DMS79 (cell line): ENCODE data around the gene ZBTB38.

Experiments used
- DNase-seq: peaks from one replicate; lab custom pipeline; 2025; lab: John Stamatoyannopoulos, UW

ZBTB38 gene

DNA sequence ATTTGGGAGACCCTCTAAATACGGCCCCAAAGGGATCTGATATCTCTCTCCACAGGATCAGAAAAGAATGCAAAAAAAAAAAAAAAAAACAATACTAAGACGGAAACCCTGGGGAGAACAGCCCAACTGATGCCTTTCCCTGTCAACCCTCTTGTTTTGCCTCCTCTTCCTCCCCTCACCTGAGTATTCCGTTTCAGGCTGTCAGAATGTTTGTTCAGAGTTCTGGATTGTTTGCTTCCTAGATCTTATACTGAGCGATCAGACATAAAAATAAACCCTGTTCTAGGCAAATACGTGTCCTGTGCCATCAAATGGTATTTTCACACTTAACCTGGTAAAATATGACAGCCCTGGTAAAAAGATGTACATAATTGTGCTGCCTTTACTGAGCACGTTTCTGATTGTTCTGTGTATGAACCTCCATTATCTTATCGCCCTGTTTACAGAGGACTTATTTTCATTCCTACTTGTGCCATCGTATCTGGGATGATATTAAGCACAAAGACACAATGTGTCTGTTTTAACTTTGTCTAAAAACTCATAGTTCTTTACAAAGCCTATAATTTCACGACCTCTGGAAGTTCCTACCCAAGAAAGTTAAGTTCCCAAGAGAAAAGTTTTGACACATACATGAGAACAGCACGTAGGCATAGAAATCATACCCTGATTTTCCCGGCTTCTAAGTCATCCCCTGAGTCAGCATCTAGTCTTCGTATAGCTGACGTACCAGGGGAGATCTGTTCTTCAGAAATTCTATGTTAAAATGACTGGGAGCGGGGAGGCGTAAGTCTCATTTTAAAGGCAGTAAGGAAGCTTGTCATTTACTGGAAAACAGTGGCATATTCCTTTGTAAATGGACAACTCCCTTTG lies 856 bp downstream of the ZBTB38 start:
- no peak for DNase-seq

DNA sequence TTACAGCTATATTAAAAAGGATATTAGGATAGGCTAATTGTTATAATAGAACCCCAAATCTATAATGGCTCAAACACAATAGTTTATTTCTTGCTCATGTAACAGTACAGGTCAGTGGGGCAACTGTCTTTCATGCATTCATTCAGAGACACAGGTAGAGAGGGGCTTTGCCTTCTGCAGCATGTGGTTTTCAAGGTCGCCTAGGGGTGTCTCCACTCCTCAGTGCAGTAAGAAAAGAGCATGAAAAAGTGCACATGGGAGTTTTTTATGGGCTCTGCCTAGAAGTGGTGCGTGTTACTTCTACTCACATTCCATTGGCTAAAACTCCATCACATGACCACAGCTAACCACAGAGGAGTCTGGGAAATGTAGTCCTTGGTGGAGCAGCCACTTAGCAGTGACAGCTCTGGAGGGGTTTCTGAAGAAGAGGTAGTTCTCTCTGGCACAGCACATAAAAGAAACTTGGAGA lies 1.8 kb downstream of the ZBTB38 start:
- no peak for DNase-seq

DNA sequence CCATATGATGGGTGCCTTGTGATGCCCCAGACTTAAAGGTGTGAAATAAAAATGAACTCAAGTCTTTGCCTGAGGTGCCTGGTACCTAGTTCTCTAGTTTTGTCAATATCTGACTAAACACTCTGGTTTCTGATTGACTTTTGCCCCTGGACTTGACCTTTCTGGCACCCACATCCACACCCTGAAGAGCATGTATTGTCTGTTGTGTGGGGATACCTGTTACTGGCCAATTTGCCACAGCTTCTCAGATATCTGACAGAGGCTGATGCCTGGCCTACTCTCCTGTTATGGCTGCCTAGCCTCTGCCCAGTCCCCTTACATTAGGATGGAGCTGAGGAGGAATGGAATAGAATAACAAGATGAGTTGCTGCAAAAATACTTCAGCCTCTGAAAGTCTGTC lies 3.6 kb downstream of the ZBTB38 start:
- no peak for DNase-seq

DNA sequence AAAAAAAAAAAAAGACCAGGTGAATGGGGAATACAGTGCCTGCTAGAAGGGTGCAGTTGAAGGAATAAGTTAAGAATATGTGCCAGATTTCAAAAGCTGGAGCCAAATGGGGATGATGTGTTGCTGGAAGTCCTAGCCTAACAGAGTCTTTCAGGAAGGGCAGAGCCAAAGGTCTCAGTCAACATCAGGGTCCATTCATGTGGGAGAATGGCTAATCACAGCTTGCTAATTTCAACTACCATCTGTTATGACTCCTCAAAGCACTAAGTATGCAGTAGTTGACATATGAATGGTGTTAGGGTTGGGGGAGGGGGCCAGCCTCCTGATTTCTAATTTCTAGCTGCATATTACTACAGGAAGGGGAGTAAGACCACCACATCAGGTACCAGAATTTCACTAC lies 4.4 kb downstream of the ZBTB38 start:
- DNase-seq, result no peak

GRCh38 chr3:141373232-141373631 lies 4.9 kb downstream of the ZBTB38 start:
- no peak for DNase-seq

DNA sequence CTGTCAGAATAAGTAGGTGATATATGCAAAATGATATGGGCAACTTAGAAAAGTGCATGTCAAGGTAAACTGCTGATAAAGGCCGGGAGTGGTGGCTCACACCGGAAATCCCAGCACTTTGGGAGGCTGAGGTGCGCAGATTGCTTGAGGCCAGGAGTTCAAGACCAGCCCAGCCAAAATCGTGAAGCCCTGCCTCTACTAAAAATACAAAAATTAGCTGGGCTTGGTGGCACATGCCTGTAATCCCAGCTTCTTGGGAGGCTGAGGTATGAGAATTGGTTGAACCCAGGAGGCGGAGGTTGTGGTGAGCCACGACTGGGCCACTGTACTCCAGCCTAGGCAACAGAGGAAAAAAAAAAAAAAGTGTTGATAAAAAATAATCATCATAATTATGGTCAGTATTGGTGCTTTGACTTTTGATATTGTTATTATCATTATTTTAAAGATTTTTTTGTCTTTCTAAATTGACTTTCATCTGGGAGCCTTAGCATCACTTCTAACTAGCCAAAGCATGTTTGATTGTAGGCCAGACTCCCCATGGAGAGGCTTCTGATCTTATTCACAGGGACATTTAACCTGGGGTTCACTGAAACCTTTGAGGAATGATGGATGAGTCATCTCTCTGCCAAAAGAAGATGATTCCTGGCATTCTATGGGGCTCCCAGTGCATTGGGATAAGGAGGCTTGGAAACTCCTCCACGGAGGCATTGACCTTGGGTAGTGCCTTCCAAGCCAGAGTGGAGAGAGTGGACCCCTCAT lies 5.6 kb downstream of the ZBTB38 start:
- no peak for DNase-seq

DNA sequence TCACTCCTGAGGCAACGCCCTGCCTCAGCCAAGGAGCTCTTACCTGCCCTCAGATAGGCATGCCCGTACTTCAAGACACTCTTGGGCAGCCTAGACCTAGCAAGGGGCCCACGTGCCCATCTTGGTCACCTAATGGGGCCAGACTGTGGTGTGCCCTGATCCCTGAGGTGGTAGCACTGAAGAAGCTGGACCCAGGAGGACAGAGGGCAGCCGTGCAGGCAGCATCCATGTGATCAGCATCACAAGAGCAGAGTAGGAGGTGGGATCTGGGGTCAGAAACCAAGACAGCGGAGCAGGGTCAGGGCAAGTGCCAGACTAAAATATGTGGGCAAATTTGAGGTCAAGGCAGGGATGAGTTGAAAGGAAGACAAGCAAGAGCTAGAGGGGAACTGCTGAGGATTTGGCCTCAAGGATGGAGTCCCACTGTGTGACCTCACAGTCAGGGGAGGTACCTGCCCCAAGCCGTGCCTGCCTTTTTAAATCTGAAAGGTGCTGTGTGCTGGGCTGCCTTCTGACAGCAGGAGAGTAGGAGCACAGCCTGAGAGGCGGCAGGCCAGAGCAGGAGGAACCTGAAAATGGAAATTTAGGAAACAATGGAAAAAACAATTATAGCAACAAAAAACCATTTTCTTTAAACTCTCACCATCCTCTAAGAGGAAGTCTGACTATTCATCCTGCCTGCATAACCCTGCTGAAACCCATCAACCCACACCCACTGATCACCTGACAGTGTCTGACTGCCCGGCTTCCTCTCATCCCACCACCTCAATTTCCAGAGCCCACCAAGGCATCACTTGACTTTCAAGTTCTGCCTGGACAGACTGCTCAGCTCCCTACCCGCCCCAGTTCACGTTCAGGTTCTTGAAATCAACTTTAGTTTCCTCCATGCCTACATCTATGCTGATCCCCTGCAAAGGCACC lies 7.3 kb downstream of the ZBTB38 start:
- no peak for DNase-seq

DNA sequence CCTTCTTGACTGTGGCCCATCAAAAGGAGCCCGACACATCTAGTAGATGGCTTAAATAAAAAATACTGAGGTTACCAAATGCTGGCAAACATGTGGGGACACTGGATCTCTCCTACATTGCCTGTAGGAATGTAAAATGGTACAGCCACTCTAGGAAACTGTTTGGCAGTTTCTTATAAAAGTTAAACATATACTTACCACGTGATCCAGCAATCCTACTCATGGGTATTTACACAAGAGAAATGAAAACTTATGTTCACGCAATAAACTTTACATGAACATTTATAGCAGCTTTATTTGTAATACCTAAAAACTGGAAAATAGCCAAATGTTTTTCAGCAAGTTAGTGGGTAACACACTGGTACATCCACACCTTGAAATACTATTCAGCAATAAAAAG lies 9.1 kb downstream of the ZBTB38 start:
- no peak for DNase-seq

DNA sequence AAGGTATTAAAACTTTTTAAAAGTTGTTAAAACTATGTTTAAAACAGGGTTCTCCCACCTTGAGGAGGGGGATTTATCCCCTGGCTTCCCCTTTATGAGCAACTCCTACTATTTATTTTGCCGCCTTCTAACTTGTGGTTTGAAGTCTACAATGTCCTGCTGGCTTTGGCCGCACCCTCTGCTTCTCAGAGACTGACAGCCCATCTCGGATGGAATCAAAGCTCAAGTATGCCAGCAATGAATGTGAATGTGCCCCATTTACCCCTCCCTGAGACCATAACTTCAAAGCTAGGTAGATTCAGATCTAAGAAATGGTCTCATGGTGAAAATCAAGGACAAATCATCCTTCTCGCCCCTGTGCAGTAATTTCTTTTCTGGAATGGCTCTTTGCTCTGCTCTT lies 10.3 kb downstream of the ZBTB38 start:
- no peak for DNase-seq

DNA sequence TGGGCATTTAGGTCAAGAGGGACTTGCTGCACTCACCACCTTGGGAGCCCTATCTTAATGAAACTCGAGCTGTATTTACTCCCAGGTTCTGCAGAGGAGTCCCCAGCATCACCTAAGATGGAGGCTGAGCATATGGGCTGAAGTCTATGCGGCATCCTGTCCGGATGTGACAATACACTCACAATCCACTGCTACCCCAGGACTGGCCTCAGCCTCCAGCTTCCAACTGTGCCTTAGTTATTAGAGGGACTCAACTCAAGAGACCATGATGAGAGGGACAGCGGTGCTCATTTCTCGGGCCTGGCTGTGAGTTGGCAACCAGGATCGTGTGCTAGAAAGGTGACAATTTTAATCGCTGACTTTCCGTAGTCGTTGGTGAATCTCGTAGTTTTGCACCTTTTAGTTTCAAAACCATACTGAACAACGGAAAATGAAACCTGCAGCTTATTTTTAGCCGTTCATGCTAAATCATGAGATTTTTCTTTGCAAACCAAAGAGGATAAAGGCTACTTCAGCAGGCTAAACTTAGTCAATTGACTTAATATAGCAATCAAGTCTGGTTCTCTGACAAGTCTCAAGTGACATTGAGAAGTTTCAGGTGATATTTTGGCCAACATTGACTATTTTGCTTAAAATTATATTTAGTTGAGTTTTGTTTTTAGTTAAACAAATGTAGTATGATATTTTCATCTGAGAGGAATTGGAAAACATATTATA lies 11.1 kb downstream of the ZBTB38 start:
- no peak for DNase-seq

GRCh38 chr3:141380279-141380678 lies 12.0 kb downstream of the ZBTB38 start:
- no peak for DNase-seq

DNA sequence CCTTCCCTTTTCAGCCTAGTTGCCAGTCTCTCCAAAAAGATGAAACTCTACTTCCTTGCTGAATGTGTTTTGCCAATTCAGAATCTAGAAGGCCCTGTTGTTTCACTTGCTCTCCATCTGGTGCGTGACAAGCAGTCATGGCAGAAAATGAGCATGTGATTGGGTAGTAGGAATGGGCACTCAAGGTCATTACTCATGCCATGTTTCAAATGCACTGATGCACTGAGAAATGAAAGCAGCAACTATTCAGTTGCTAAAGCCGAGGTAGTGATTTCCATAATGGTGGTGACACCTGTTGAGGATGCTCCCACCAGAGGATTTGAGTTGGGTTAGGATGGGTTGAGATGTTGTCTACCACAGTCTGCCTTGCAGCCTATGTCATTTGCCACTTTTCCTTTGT lies 12.7 kb downstream of the ZBTB38 start:
- DNase-seq, result no peak

- no peak for DNase-seq
These were observed 14.3 kb downstream of the ZBTB38 start for GRCh38 chr3:141382571-141382970.

DNA sequence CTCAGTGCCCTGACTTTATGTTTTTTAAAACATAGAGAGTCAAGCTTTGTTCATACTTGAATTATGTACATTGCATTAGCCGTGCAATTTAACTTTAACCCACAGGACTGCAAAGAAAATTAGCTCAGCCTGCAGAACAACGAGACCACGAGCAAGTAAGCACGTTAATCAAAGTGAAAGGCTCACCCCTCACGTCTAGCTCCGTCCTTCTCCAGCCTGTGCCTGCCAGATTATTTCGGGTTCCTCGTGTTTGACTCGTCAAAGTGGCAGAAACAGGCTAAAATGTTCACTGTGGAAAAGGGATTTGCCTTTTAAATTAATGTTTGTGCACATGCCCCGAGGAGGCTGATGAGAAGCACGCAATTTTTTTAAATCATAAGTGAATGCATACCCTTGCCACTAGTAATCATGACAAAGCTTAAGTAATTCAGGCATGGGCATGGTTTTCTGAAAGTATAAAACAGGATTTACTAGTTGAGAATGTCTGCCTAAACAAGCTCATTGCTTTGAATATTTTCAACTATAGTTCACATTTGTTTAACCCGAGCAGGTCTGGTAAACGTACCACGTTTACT lies 15.3 kb downstream of the ZBTB38 start:
- DNase-seq, result no peak

DNA sequence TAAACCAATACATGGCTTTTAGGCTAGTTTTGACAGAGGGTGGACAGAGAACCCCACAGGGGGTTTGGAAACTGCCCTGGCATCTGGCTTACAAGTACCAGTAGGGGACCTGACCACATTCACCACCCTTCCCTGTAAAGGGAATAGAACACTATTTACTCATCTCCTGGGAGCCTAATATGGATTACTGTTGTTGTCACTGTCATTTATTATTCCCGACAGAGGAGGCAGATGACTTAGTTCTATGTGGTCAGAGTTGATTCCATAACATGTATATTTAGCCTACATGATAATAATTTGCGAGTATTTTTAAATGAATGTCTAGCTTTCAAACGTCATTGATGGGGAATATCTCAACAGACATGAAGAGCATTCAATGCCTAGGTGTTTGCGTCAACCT lies 15.9 kb downstream of the ZBTB38 start:
- no peak for DNase-seq

- DNase-seq, result no peak
These were observed 16.3 kb downstream of the ZBTB38 start for GRCh38 chr3:141384575-141384974.

DNA sequence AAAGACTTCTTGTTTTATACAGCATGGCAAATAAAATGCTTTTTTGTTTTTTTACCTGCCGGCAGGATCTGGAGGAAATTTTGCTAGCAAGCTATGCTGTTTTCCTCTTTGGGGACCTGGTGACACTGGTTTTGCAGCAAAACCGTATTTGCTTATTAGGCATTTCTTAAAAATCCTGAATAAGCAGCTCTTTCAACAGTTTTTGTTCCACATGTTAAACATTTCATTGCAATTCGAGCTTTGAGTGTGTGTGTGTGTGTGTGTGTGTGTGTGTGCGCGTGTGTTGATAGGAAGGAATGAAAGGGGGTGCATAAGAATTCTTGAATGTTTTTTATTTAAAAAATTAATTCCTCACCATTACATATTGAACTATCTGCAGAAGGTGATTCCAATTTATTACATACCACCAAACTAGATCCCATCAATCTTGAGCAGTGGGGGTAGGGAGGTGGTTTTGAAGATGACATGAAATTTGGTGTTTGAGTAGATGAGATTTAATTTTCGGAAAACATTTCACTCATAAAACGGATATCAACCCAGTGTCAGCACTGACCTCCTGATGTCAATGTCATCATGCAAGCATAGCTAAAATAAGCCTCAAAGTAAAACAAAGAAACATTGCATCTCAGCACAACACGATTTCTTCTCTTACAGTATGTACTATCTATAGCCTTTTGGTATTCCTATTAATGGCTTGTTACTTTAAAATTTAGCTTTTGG lies 17.3 kb downstream of the ZBTB38 start:
- DNase-seq, result no peak

GRCh38 chr3:141386126-141386488 lies 17.8 kb downstream of the ZBTB38 start:
- DNase-seq, result no peak

DNA sequence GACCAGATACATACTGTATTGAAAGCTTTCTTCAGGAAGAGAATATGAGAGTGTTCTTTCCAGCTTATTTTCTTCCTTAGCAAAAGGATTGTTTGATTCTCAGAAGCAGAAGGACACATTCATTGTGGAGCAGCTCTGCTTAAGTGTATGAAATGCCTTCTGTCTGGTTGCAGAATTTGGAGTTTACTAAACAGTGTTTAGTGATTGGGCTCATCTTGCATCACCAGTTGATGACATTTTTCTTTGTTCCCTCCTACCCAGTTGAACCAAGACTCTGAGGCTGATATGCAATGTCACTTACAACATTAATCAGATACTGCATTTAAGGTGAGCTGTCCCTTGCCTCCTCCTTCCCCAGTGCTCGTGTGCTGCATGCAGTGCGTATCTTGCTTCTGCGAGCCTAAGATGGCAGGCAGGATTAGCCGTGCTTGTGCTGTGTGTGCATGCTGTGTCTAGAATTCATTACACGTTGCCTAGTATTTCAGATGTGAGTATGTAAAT lies 18.4 kb downstream of the ZBTB38 start:
- no peak for DNase-seq

DNA sequence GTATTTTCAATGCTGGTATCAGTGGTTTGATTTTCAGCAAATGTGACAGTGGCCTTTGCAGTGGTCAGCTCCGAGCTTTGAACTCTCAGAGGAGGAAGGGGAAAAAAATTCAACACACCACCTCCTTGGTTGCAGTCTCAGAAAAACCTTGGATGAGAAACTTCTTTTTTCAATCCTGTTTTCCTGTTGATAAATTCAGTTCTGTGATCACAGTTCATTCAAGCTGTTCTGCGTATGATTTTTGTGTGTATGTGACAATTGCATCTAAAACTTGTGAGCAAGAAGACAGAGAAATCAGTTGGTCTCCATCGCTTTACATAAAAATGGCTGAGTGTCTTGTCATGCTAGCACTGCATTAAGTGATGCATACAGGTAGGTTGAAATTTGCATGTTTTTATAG lies 19.2 kb downstream of the ZBTB38 start:
- no peak for DNase-seq
